Suppressor macrophage treated with lipopolysaccharide for 4 hours (primary cell): ENCODE measurements around the gene SHQ1.
"Not testable (repeated sequence)": the region's sequence is repeated elsewhere in the genome, so short reads cannot be mapped to it uniquely, and the experiment has no call there.

Experiments used
- DNase-seq: peaks from one replicate; pipeline ENCODE4 v3.0.0-alpha.2; 2020

The SHQ1 gene

DNA sequence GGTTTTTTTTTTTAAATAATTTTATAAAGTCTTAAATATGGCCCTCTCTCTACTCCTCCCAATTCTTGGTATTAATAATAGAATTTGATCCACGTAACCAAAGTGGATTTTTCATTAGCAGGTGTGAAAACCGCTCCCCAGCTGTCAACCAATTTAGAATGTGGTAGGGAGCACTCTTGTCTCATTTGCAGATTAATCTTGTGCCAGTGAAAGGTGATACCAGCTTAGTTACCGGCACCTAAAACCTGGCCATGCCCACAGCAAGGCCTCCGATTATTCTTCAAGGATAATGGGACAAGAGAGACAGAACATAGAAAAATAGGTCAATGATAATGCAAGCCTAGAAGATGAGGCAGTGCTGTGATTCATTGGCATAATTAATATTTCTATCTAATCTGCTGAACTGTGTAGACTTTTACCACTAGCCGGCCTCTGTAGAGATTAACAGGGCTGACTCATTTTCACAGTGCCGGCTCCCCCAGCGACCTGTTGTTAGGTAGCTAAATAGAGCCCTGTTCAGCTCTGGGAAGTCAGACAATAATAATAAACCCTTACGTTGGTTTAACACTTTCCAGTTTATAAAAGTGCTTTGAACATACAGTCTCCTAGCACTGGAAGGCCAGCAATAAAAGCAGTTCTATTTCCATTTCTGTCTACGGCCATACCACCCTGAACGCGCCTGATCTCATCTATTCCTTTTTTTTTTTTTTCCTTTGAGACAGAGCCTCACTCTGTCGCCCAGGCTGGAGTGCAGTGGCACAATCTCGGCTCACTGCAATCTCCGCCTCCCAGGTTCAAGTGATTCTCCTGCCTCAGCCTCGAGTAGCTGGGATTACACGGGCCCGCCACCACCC, 102.9 kb downstream of the SHQ1 start:
- DNase-seq: no peak

DNA sequence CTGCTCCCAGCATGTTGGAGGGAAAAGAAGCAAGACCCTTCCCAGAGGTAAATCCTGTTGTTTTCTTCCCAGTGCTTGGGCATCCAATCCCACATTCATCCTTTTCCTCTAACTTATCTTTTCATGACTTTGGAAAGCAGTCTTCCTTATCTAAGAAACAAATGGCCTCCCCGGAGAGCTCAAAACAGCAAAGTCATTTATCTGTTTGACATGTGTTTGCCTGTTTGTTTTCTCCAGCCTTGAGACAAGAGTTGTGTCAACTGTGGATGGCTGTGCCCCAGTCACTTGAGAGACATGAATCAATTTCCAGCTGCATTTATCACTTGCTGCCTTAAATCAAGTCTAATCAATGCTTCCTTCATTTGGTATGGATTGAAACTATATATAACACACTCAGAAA, 103.9 kb downstream of the SHQ1 start:
- no peak for DNase-seq

DNA sequence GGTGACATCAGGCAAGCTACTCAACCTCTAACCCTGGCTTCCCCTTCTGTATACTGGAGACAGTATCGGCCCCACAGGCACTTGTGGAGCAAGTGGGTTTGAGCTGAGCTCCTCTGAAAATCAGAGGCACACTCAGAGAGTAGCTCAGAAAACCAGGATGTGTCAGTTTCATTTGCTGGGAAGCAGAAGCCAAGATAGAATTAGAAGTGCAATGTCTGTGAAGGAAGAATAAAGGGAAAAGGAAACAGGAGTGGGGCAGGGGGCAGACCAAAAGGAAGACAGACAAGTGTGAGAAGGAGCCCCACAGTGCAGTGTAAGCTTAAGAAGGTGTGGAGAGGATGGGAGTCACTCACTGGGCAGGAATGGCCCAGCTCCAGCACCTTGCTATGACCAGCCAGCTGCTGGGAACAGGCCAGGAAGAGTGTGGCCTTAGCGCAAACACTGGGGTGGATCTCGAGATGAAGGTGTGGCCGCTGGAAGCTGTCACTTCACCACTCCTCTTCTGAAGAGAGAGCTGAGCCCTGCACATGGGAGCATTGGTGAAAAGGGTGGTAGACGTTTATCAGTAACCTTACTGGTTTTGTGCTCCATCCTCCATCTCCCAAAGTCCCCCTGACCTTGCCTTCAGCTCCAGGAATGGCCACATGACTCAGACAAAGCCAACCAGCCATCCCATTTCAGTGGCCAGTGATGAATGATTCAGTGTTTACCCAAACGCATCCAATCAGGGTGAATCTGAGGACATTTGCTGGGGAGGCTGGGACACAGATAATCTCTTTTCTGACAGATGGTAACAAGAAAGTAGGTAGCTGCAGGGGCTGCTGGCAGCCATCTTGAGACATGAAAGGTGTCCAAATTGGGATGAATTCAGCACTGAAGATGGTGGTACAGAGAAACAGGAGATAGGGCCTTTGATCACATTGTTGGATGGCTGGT, 108.4 kb downstream of the SHQ1 start:
- DNase-seq: no peak

DNA sequence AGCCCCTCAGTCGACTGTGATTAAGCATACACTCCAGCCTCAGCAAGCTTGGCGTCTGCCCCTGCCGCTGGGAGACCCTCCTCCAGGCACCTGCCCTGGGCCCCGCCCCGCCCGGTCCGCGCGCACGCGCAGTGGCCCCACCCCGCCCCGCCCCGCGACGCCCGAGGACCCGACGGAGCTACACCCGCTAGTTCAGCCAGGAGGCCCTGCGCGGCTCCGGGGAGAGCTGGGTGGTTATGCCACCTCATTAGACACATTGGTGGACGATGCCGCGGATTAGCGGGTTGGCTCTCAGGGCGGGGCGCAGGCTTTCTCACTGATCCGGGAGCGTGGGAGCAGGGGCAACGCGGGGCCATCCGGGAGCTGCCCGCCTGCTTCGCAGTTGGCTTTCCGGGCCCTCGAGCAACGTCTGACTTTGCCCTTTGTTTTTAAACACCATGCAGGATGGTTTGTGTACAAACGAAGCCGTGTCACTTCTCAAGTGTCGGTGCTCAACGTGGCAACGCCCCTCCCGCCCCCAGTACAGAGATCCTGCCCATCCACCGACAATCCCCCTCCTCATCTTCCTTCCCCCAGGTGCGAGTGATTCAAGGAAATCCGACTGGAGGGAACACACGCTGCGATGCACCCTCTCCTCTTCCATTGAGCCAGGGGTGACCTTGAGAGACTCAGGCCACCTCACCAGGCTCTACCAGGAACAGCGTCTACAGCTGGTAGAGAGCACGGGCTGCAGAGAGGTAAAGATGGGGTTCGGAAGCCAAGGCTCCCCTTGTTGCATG, 109.3 kb downstream of the SHQ1 start:
- DNase-seq: peak; percentile 42

DNA sequence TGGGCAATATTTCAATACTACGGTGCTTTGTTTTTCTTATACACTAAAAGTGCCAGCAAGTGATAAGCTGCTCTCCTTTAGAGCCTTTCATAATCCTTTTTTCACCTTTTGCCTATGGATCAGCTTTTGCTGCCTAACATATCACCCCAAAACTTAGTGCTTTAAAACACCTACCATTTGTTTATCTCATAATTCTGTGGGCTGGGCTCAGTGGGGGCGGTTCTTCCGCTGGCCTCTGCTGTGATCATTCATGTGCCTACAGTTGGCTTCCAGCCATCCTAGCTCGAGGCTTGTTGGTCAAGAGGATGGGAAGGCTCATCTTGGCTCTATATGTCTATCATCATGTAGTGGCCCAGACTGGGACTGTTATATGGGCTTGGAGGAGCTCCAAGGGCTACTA, 113.2 kb downstream of the SHQ1 start:
- DNase-seq: not testable (repeated sequence)

DNA sequence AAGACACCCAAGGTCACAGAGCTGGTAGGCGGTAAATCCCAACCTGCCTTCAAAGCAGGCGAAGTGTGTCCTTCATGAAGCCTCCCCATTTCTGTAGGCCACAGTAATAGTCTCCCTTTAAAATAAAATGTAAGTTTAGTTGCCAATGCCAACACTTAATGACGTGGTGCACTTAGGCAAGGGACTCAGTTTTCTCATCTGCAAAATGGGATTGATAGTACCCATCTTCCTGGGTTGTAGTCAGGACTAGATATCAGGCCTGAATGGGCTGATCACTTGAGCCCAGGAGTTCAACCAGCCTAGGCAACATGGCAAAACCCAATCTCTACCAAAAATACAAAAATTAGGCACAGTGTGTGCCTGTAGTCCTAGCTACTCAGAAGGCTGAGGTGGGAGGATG, 114.6 kb downstream of the SHQ1 start:
- no peak for DNase-seq

DNA sequence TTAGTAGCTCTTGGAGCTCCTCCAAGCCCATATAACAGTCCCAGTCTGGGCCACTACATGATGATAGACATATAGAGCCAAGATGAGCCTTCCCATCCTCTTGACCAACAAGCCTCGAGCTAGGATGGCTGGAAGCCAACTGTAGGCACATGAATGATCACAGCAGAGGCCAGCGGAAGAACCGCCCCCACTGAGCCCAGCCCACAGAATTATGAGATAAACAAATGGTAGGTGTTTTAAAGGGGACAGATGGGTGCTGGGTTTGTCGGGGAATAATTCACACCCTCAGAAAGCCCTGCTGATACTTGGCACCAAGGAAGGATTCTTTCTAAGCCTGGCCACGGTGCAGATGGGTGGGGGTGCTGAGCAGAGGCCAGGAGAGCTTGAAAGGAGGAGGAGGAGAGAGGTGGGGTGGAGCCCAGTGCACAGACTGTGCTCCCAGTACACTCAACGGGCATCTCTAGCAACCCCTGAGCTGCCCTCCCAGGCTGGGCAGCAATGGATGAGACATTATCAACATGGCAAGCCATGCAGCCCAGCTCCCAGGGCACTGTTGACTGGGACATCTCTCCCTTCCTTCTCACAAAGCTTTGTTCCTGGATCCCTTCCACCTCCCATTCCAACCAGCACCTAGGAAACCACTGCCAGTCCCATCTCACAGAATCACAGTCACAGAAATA, 115.4 kb downstream of the SHQ1 start:
- DNase-seq: not testable (repeated sequence)

DNA sequence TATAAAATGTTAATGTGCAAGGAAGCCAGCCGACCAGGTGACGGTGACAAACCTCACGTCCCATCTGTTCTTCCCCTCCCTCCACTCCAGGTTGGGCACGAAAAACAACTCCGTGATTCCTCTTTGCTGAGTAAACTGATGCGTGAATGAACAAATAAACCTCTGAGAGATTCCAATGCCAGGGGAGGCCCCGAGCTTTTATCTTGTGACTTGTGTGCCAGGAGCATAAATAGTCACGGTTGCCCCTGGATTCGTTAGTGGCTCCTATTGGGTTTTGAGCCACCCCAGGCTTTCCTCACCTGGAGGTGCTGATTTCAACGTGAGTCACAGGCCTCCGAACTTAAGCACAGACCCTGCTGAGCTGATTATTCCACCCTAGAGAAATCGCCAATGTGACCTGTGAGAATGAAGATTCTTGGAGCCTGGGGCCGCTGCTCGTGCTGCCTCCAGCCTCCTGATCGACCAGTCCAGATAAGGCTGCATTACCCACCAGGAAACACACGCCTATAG, 119.2 kb downstream of the SHQ1 start:
- DNase-seq: no peak

DNA sequence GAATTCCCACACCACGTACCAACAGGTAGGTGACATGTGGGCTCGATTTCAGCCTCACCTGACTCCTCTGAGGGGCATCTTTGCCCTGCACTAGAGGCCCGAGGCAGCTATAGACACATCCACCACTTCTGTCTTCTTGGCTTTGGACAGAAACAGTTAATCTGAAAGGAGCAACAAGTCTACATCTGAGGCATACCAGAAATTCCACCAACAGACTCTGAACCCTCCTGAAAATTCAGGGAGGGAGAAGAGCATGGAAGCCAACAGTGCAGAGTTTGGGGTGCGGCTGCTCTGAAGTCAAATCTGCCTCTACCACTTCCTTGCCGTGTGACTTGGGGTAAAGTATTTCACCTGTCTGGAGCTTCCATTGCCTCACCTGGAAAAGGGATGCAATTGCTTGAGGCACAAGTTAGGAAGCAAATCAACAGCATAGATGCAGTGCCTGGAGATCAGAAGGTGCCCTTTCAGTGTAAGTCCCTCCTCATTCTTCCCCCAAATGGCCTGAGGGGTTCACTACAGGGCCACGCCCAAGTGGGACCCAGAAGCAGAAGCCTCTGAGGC, 119.8 kb downstream of the SHQ1 start:
- no peak for DNase-seq

DNA sequence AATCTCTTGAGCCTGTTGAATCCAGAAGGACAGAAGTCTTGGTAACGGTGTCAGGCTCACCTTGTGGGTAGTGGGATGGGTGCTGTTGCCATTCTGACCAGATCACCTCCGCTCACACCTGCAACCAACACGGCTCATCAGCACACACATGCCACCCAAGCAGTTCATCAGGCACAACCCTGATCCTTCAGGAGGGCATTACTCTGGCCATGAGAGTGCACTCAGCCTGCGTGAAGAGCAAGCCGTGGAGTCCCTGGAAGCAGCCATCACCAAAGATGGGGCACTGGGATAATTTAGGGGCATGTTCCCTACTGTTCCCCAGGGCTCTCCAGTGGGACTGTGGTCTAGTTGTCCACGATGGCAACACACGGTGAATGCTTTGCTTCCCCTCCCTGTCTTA, 120.5 kb downstream of the SHQ1 start:
- DNase-seq: no peak

DNA sequence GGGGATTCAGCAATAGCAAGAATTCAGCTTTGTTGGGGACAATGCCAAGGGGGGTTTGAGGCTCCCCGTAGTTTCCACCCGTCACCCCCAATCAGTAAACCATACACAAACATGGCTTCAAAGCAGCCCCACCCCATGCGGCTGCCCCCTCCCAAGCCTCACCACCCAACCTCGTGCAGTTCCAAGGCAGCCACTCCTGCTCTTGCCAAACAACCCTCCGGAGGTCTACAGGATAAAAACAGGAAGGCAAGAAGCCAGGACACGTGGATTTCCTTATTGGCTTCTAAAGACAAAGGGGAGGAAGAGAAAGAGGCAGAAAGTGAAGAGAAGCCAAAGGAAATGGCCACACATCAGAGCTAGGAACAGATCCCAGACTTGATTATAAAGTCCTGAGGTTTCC, 121.1 kb downstream of the SHQ1 start:
- DNase-seq: no peak

DNA sequence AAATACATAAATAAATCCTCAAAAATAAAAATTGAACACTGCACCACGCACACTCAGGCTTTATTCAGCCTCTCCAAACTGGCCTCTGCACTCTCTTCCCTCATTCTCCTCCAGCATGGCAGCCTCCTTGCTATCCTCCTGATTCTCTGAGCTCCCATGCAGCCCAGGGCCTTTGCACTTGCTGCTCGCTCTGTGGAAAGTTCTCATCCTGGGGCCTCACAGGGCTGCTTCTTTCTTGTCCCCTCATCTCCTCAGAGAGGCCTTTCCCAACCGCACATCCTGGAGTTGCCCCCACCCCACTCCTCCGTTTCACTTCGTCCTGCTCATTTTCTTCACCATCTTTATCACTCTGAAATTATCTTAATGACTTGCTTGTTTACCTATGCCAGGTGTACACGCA, 123.0 kb downstream of the SHQ1 start:
- no peak for DNase-seq

DNA sequence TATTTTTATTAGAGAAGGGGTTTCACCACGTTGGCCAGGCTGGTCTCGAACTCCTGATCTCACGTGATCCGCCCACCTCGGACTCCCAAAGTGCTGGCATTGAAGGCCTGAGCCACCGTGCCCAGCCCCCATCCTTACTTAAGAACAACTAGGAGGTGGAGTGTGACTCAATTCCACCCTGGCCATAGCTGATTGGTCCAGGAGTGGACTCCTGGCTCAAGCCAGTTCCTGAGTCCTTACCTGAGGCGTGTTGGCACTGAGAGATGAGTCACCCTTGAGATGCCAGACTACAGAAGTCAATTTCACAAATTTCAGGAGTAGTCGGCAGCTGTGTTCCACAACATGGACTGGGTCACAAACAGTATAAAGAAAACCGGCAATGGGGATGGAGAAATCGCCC, 124.2 kb downstream of the SHQ1 start:
- no peak for DNase-seq

DNA sequence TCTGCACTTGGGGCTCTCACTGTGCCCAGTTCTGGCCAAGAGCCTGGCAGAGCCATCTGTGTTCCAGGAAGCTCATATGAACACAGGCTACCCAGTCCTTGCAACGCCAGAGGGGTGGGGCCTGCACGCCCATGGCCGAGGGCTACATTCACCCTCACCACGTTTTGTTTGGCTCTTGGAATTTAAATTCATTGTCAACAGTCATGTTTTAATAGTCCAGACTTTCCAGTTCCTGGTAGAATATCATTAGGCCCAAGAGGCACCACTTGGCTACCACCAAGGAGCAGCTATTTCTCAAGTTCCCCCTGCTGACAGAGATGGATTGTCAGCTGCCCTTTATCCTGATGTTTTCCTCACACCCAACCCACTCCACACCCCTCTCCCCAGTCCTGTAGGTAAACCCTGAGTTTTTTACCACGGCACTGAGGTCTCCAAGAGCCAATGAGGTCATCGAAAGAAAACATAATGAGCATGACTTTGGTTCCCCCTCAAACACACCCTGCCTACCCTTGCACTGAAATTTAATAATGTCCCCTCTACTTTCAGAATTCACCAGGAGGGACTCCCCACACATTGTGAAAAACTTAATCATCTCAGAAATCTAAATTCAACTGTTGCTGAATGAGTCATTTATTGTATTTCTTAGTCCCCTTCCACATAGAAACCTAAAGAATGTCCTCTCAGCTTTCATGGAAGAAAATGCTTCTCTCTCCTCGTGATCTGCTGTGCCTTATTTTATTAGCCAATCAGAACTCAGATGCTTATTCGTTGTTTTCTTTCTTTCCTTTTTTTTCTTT, 125.1 kb downstream of the SHQ1 start:
- DNase-seq: peak; percentile 35

DNA sequence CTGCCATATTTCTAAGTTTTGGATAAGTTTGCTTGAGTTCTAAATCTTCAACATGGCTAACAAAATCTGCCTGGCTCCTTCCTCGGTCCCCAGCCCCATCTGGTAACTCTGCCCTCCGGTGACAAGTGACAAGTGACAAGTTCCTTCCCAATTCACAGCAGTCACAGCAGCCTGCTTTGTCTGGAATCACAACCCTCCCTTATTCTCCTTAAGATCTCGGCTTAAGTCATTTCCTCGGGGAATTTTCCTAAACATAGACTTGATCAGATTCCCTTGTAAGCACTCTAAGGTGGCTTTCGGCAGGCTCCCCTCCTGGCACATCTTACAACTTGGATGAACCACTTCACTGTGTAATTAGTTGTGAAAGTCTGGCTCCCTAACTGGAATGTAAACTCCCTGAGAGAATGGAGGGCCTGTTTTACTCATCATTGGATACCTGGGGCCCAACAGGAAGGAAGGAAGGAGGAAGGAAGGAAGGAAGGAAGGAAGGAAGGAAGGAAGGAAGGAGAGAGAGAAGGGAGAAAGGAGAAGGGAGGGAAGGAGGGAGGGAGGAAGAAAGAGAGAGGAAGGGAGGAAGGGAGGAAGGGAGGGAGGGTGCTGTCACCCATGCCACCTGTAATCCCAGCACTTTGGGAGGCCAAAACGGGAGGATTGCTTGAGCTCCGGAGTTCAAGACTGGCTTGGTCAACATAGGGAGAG, 126.4 kb downstream of the SHQ1 start:
- no peak for DNase-seq

DNA sequence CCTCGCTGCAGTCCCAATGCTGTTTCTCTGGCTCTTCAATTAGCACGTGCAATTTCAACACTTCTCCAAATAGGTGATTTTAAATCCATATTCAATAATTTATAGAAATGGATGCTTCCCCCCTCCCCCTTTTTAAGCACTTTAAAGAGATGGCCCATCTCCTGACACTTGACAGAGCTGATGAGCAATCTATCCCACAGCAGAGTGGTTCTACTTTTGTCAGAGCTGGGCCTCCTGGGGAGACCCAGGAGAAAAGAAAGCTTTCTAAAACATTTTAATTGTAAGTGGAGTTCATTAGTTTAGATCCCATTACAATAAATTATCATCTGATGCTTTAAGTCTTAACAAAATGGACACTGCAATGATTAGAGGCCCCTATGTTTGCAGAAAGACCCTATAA, 127.7 kb downstream of the SHQ1 start:
- DNase-seq: no peak

DNA sequence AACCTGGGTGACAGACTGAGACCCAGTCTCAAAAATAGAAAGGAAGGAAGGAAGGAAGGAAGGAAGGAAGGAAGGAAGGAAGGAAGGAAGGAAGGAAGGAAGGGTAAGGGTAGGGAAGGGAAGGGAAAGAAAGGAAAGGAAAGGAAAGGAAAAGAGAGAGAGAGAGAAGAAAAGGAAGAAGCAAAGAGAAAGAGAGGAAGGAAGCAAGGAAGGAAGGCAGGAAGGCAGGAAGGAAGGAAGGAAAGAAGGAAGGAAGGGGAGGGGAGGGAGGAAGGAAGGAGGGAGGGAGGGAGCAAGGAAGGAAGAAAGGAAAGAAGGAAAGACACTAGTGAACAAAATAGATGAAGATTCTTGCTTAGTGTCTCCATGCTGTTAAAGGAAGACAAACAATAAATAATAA, 129.1 kb downstream of the SHQ1 start:
- DNase-seq: no peak

DNA sequence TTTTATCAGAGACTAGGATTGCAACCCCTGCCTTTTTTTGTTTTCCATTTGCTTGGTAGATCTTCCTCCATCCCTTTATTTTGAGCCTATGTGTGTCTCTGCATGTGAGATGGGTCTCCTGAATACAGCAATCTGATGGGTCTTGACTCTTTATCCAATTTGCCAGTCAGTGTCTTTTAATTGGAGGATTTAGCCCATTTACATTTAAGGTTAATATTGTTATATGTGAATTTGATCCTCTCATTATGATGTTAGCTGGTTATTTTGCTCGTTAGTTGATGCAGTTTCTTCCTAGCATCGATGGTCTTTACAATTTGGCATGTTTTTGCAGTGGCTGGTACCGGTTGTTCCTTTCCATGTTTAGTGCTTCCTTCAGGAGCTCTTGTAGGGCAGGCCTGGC, 134.1 kb downstream of the SHQ1 start:
- DNase-seq: not testable (repeated sequence)

DNA sequence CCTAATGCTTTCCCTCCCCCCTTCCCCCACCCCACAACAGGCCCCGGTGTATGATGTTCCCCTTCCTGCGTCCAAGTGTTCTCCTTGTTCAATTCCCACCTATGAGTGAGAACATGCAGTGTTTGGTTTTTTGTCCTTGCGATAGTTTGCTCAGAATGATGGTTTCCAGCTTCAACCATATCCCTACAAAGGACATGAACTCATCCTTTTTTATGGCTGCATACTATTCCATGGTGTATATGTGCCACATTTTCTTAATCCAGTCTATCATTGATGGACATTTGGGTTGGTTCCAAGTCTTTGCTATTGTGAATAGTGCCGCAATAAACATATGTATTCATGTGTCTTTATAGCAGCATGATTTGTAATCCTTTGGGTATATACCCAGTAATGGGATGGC, 137.8 kb downstream of the SHQ1 start:
- not testable (repeated sequence) for DNase-seq

DNA sequence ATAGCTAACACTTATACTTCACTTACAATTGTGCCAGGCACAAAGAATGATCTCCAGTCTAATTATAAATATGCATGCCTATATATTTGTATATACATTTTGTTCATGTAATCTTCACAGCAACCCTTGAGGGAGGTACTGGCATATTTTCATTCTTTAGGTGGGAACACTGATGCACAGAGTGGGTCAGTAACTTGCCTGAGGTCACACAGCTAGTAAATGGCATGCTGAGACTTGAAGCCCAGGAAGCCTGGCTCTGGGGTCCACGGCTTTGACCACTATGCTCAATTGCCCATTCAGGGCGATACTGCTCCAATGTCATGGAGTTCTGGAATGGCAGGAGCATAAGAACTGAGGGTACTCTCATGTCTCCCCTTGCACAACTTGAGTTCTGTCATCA, 139.8 kb downstream of the SHQ1 start:
- no peak for DNase-seq

DNA sequence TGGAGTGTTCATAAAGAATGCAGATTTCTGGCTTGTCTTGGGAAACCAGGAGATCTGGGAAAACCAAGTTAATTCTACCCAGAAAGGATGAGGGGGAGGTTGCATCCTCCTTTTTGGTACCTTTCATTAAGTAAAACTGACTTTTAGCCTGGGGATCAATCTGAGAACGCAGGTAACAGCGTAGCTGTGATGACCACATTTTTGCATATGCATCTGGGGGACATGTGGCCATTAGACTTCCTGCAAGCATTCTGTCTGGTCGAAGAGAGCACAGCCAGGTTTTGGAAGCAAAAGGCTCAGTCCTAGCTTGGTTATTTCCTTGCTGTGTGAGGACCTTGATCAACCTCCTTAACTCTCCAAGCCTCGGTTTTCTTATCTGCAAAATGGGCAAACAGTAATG, 145.2 kb downstream of the SHQ1 start:
- no peak for DNase-seq
